Activated CD4-positive, alpha-beta T cell treated with anti-CD3 and anti-CD28 coated beads, Interleukin-2, amount 50 U/mL, for 4 hours (primary cell): Measurements from ENCODE around the gene ALAD.
"Not testable (repeated sequence)": the region's sequence is repeated elsewhere in the genome, so short reads cannot be mapped to it uniquely, and the experiment has no call there.

ENCODE experiments used
- DNase-seq, 2 experiments: peaks; one replicate each; pipeline ENCODE4 v3.0.0-alpha.2; 2020

ALAD gene

GRCh38 chr9:113401027-113401792 is at the start of gene ALAD:
ALAD (minus strand) TSS chr9:113401284; CDS start chr9:113393559, 7,725 bp downstream.
- DNase-seq: peak; percentile 99

- DNase-seq: no peak
Observed at GRCh38 chr9:113449376-113449775, 48.3 kb upstream of the ALAD start.

GRCh38 chr9:113446323-113446740 is 45.2 kb upstream of the ALAD start:
- DNase-seq: no peak

GRCh38 chr9:113444736-113445135 is 43.7 kb upstream of the ALAD start:
- DNase-seq: no peak

GRCh38 chr9:113437716-113438115 is 36.6 kb upstream of the ALAD start:
- DNase-seq: not testable (repeated sequence)

GRCh38 chr9:113436728-113437515 is 35.8 kb upstream of the ALAD start:
- no peak for DNase-seq

GRCh38 chr9:113431191-113431590 is 30.1 kb upstream of the ALAD start:
- DNase-seq: no peak

GRCh38 chr9:113428062-113428615 is 27.1 kb upstream of the ALAD start:
- no peak for DNase-seq

GRCh38 chr9:113427629-113428028 is 26.5 kb upstream of the ALAD start:
- DNase-seq: no peak

GRCh38 chr9:113426701-113427100 is 25.6 kb upstream of the ALAD start:
- no peak for DNase-seq

- DNase-seq: no peak
Observed at GRCh38 chr9:113425072-113425471, 24.0 kb upstream of the ALAD start.

- DNase-seq: no peak
Observed at GRCh38 chr9:113421726-113422125, 20.6 kb upstream of the ALAD start.

- no peak for DNase-seq
Observed at GRCh38 chr9:113417370-113417769, 16.3 kb upstream of the ALAD start.

- no peak for DNase-seq
Observed at GRCh38 chr9:113416149-113416721, 15.2 kb upstream of the ALAD start.

GRCh38 chr9:113410207-113410864 is 9.3 kb upstream of the ALAD start, which contains the start of the genes C9orf43 and POLE3:
C9orf43 (plus strand) TSS chr9:113410747; CDS start chr9:113413494, 2,747 bp downstream.
POLE3 (minus strand) TSS chr9:113410675; CDS start chr9:113410293, 382 bp downstream.
- DNase-seq: peak; percentile 93 to 94

GRCh38 chr9:113409883-113410206 is 8.8 kb upstream of the ALAD start:
- DNase-seq: no peak

- no peak for DNase-seq
Observed at GRCh38 chr9:113409481-113409880, 8.4 kb upstream of the ALAD start.

- peak; percentile 44 to 53 for DNase-seq
Observed at GRCh38 chr9:113406873-113407511, 5.9 kb upstream of the ALAD start.

- not testable (repeated sequence) for DNase-seq
Observed at GRCh38 chr9:113406353-113406752, 5.3 kb upstream of the ALAD start.

- no peak for DNase-seq
Observed at GRCh38 chr9:113403646-113404045, 2.6 kb upstream of the ALAD start.

- no peak for DNase-seq
Observed at GRCh38 chr9:113399646-113400200, 1.4 kb downstream of the ALAD start.

- DNase-seq: no peak
Observed at GRCh38 chr9:113398796-113399195, 2.3 kb downstream of the ALAD start.
